Measurements from ENCODE around the gene KAT8.
"Not testable (repeated sequence)": the region's sequence is repeated elsewhere in the genome, so short reads cannot be mapped to it uniquely, and the experiment has no call there.

Gene KAT8

GRCh38 chr16:31138621-31139578 is 21.4 kb downstream of the KAT8 start:
- no peak overlapping the region for H3K4me3 Mint-ChIP-seq
- H3K4me1 Mint-ChIP-seq (ENCODE audit: low read depth), result peaks cover 3% of the 10 kb centered on the region
- H3K36me3 Mint-ChIP-seq (ENCODE audit: low read depth), result no peaks in the 10 kb centered on the region
- no peak overlapping the region for H3K27ac Mint-ChIP-seq
- H3K9me3 Mint-ChIP-seq, result no peaks in the 10 kb centered on the region
- H3K27me3 Mint-ChIP-seq (ENCODE audit: low read depth), result peaks cover 2% of the 10 kb centered on the region

GRCh38 chr16:31141071-31141469 is 23.6 kb downstream of the KAT8 start:
- not testable (repeated sequence) for H3K27me3 Mint-ChIP-seq (ENCODE audit: low read depth); H3K4me1 Mint-ChIP-seq (ENCODE audit: low read depth); H3K36me3 Mint-ChIP-seq (ENCODE audit: low read depth); H3K9me3 Mint-ChIP-seq; H3K4me3 Mint-ChIP-seq; H3K27ac Mint-ChIP-seq

- Mint-ChIP-seq H3K9me3 (no peaks in the 10 kb centered on the region), H3K27me3 (ENCODE audit: low read depth) (peaks cover 5% of the 10 kb centered on the region), H3K36me3 (ENCODE audit: low read depth) (no peaks in the 10 kb centered on the region), H3K27ac (peak overlapping the region; percentile 74), H3K4me1 (ENCODE audit: low read depth) (peaks cover 3% of the 10 kb centered on the region), H3K4me3 (peak overlapping the region; percentile 63)
These were observed 24.1 kb downstream of the KAT8 start for GRCh38 chr16:31141489-31142108.

- H3K4me3 Mint-ChIP-seq, result peak overlapping the region; percentile 63
- H3K27me3 Mint-ChIP-seq (ENCODE audit: low read depth), result peaks cover 9% of the 10 kb centered on the region
- H3K27ac Mint-ChIP-seq, result peak overlapping the region; percentile 74
- H3K9me3 Mint-ChIP-seq, result no peaks in the 10 kb centered on the region
- peaks cover 3% of the 10 kb centered on the region for H3K4me1 Mint-ChIP-seq (ENCODE audit: low read depth)
- H3K36me3 Mint-ChIP-seq (ENCODE audit: low read depth), result no peaks in the 10 kb centered on the region
These were observed 24.9 kb downstream of the KAT8 start for GRCh38 chr16:31142109-31143010.

- H3K9me3 Mint-ChIP-seq, result no peaks in the 10 kb centered on the region
- H3K36me3 Mint-ChIP-seq (ENCODE audit: low read depth), result no peaks in the 10 kb centered on the region
- peak overlapping the region; percentile 65 for H3K4me3 Mint-ChIP-seq
- H3K27ac Mint-ChIP-seq, result peak overlapping the region; percentile 55
- H3K4me1 Mint-ChIP-seq (ENCODE audit: low read depth), result peaks cover 3% of the 10 kb centered on the region
- H3K27me3 Mint-ChIP-seq (ENCODE audit: low read depth), result peaks cover 15% of the 10 kb centered on the region
These were observed 25.7 kb downstream of the KAT8 start for GRCh38 chr16:31143011-31143693.

GRCh38 chr16:31143694-31144148 is 26.3 kb downstream of the KAT8 start:
- Mint-ChIP-seq H3K4me3 (peak overlapping the region; percentile 65), H3K4me1 (ENCODE audit: low read depth) (peaks cover 3% of the 10 kb centered on the region), H3K9me3 (no peaks in the 10 kb centered on the region), H3K27me3 (ENCODE audit: low read depth) (peaks cover 15% of the 10 kb centered on the region), H3K27ac (peak overlapping the region; percentile 71), H3K36me3 (ENCODE audit: low read depth) (no peaks in the 10 kb centered on the region)

GRCh38 chr16:31144418-31144817 is 27.0 kb downstream of the KAT8 start:
- H3K4me3 Mint-ChIP-seq; H3K9me3 Mint-ChIP-seq; H3K27ac Mint-ChIP-seq; H3K4me1 Mint-ChIP-seq (ENCODE audit: low read depth); H3K36me3 Mint-ChIP-seq (ENCODE audit: low read depth): not testable (repeated sequence)
- H3K27me3 Mint-ChIP-seq (ENCODE audit: low read depth), result peaks cover 15% of the 10 kb centered on the region

GRCh38 chr16:31145398-31145990 is 28.0 kb downstream of the KAT8 start:
- peaks cover 15% of the 10 kb centered on the region for H3K27me3 Mint-ChIP-seq (ENCODE audit: low read depth)

GRCh38 chr16:31147574-31147973 is 30.1 kb downstream of the KAT8 start:
- Mint-ChIP-seq H3K4me3 (no peak overlapping the region), H3K9me3 (no peaks in the 10 kb centered on the region), H3K4me1 (ENCODE audit: low read depth) (no peaks in the 10 kb centered on the region), H3K27me3 (ENCODE audit: low read depth) (peaks cover 20% of the 10 kb centered on the region), H3K36me3 (ENCODE audit: low read depth) (no peaks in the 10 kb centered on the region), H3K27ac (no peak overlapping the region)

More at GRCh38 chr16:31145398-31145990, 28.0 kb downstream of the KAT8 start:
- Mint-ChIP-seq H3K36me3 (ENCODE audit: low read depth) (no peaks in the 10 kb centered on the region), H3K4me1 (ENCODE audit: low read depth) (peaks cover 3% of the 10 kb centered on the region), H3K9me3 (no peaks in the 10 kb centered on the region), H3K4me3 (no peak overlapping the region), H3K27ac (no peak overlapping the region)

GRCh38 chr16:31148281-31148728 is 30.8 kb downstream of the KAT8 start:
- Mint-ChIP-seq H3K27ac (no peak overlapping the region), H3K4me1 (ENCODE audit: low read depth) (no peaks in the 10 kb centered on the region), H3K27me3 (ENCODE audit: low read depth) (peaks cover 20% of the 10 kb centered on the region), H3K36me3 (ENCODE audit: low read depth) (no peaks in the 10 kb centered on the region), H3K9me3 (no peaks in the 10 kb centered on the region), H3K4me3 (no peak overlapping the region)

GRCh38 chr16:31148896-31149295 is 31.4 kb downstream of the KAT8 start:
- Mint-ChIP-seq H3K27me3 (ENCODE audit: low read depth) (peaks cover 17% of the 10 kb centered on the region), H3K4me3 (no peak overlapping the region), H3K27ac (no peak overlapping the region), H3K9me3 (no peaks in the 10 kb centered on the region), H3K4me1 (ENCODE audit: low read depth) (no peaks in the 10 kb centered on the region), H3K36me3 (ENCODE audit: low read depth) (no peaks in the 10 kb centered on the region)

GRCh38 chr16:31149332-31149731 is 31.9 kb downstream of the KAT8 start:
- Mint-ChIP-seq H3K4me1 (ENCODE audit: low read depth) (no peaks in the 10 kb centered on the region), H3K9me3 (no peaks in the 10 kb centered on the region), H3K27me3 (ENCODE audit: low read depth) (peaks cover 14% of the 10 kb centered on the region), H3K4me3 (no peak overlapping the region), H3K36me3 (ENCODE audit: low read depth) (no peaks in the 10 kb centered on the region), H3K27ac (no peak overlapping the region)
